HepG2 (cell line): ENCODE data around the gene PTPRE. TPM values are rescaled to one million over a fixed set of nuclear protein-coding genes. Genes with fewer than 3 reads are reported as not detected.

ENCODE experiments used
- ATAC-seq: fragments of 200-7000 bp; cut with Tn5 transposase; 3 replicates; pipeline ENCODE4 v1.9.1; 2020; ENCODE audit warnings: mild to moderate bottlenecking, moderate library complexity
- BruUV-seq: library from RNA; stranded (reverse); fragments of 400-500 nt; replicated peaks from 2 replicates; lab custom pipeline; 2021; lab: Mats Ljungman, UMichigan
- CTCF ChIA-PET: fragments of 300-600 bp; formaldehyde crosslinking; extraction: SDS; loops from one replicate; lab custom pipeline; 2021; ENCODE audit warnings: low total read pairs, inconsistent platforms, low intra/inter-chr PET ratio; lab: Yijun Ruan, JAX
- POLR2A ChIA-PET: fragments of 350-600 bp; sonication (Branson Sonifier 250); formaldehyde crosslinking; loops from one replicate; lab custom pipeline; 2020; ENCODE audit warnings: antibody characterized with exemption, inconsistent platforms; lab: Yijun Ruan, JAX
- DNase-seq: peaks from one replicate; pipeline ENCODE4 v3.0.0-alpha.2; 2015; ENCODE audit warnings: low spot score
- FAIRE-seq: peaks from 3 replicates; lab custom pipeline; 2011; peaks lifted over from hg19 to GRCh38; lab: Jason Lieb, UNC
- H2AFZ ChIP-seq: one replicate; pipeline ENCODE4 v1.6.1; 2011; ENCODE audit warnings: low read length, inconsistent platforms
- H3K27ac ChIP-seq: fragments of 300-600 bp; 3 replicates; pipeline ENCODE4 v1.8.0; 2011; ENCODE audit warnings: mixed run types, mild to moderate bottlenecking, mixed read lengths, low read length, inconsistent platforms; ENCODE audit not compliant: insufficient read depth; ENCODE audit errors: extremely low read length
- H3K27me3 ChIP-seq, 2 experiments: fragments of 200-600 bp in 1 of 2; 2 replicates in 1 of 2; 3 replicates in 1 of 2; pipeline versions ENCODE4 v1.6.0 to v1.8.0; 2011; ENCODE audit warnings: low read length in 2 of 2, mild to moderate bottlenecking in 2 of 2, moderate library complexity in 2 of 2, inconsistent platforms in 1 of 2; ENCODE audit not compliant: insufficient read depth in 2 of 2, control insufficient read depth in 1 of 2
- H3K36me3 ChIP-seq, 2 experiments: fragments of 200-600 bp in 1 of 2; replicated peaks in 1 of 2; 2 replicates in 1 of 2; 3 replicates in 1 of 2; pipeline versions ENCODE4 v1.5.1 to v1.8.0; 2011; ENCODE audit warnings: low read length in 2 of 2, inconsistent platforms in 1 of 2; ENCODE audit not compliant: insufficient read depth in 2 of 2, control insufficient read depth in 1 of 2
- H3K4me1 ChIP-seq: 2 replicates; pipeline ENCODE4 v1.5.1; 2012; ENCODE audit warnings: low read length, inconsistent platforms; ENCODE audit not compliant: insufficient read depth
- H3K4me2 ChIP-seq: 2 replicates; pipeline ENCODE4 v1.6.0; 2011; ENCODE audit warnings: low read depth, low read length, inconsistent platforms
- H3K4me3 ChIP-seq, 3 experiments: fragments of 200-600 bp in 1 of 3; sonication (generic), shearing (Covaris generic) in 1 of 3; replicated peaks in 1 of 3; 2 replicates each; pipeline ENCODE4 v1.5.1; 2011 to 2016; ENCODE audit warnings: low read length in 3 of 3, inconsistent platforms in 2 of 3, low read depth in 2 of 3, mild to moderate bottlenecking in 2 of 3, control low read depth in 1 of 3, mixed read lengths in 1 of 3; ENCODE audit not compliant: insufficient read depth in 1 of 3
- H3K79me2 ChIP-seq: one replicate; pipeline ENCODE4 v1.6.1; 2011; ENCODE audit warnings: low read length, inconsistent platforms; ENCODE audit not compliant: insufficient read depth
- H3K9ac ChIP-seq: 2 replicates; pipeline ENCODE4 v1.6.0; 2011; ENCODE audit warnings: mild to moderate bottlenecking, low read depth, low read length, inconsistent platforms; ENCODE audit not compliant: insufficient read depth
- H3K9me3 ChIP-seq: 2 replicates; pipeline ENCODE4 v1.5.1; 2012; ENCODE audit warnings: mild to moderate bottlenecking, low read length
- H4K20me1 ChIP-seq: 2 replicates; pipeline ENCODE4 v1.6.0; 2011; ENCODE audit warnings: inconsistent platforms, mild to moderate bottlenecking, low read length, moderate library complexity; ENCODE audit not compliant: insufficient read depth
- ATF3 ChIP-seq: sonication (generic); formaldehyde crosslinking; IDR thresholded peaks from 2 replicates; pipeline ENCODE4 v1.4.0; 2020; ENCODE audit warnings: missing genetic modification reagents
- CEBPB ChIP-seq: IDR thresholded peaks from 2 replicates; pipeline ENCODE4 v1.6.1; 2011; ENCODE audit warnings: low read depth, low read length, improper control_type of control experiment, borderline replicate concordance
- FOXM1 ChIP-seq: sonication (generic); formaldehyde crosslinking; IDR thresholded peaks from 2 replicates; pipeline ENCODE4 v1.5.0; 2020; ENCODE audit warnings: missing genetic modification reagents
- NCOA2 ChIP-seq: sonication (generic); formaldehyde crosslinking; IDR thresholded peaks from 2 replicates; pipeline ENCODE4 v1.8.0; 2022; ENCODE audit warnings: inconsistent platforms
- SOX5 ChIP-seq: IDR thresholded peaks from 2 replicates; pipeline ENCODE4 v1.6.1; 2016; ENCODE audit warnings: borderline replicate concordance
- SRSF1 ChIP-seq: fragments of 200-400 bp; formaldehyde crosslinking; optimal IDR thresholded peaks from 2 replicates; pipeline ENCODE3; 2017; ENCODE audit warnings: mild to moderate bottlenecking, low read depth, low read length, moderate library complexity
- ZEB1 ChIP-seq: IDR thresholded peaks from 2 replicates; pipeline ENCODE4 v1.6.1; 2012; ENCODE audit warnings: mild to moderate bottlenecking, low read depth, inconsistent platforms; ENCODE audit not compliant: insufficient replicate concordance
- ZNF253 ChIP-seq: sonication (generic); formaldehyde crosslinking; IDR thresholded peaks from 2 replicates; pipeline ENCODE4 v1.8.0; 2022; ENCODE audit warnings: mild to moderate bottlenecking, missing genetic modification reagents, borderline replicate concordance
- ZNF264 ChIP-seq: sonication (generic); formaldehyde crosslinking; IDR thresholded peaks from 2 replicates; pipeline ENCODE4 v1.4.0; 2020; ENCODE audit warnings: missing genetic modification reagents
- ZNF773 ChIP-seq: sonication (generic); formaldehyde crosslinking; IDR thresholded peaks from 2 replicates; pipeline ENCODE4 v1.4.0; 2020; ENCODE audit warnings: missing genetic modification reagents, borderline replicate concordance
- WGBS: methylation state at CpG from one replicate; pipeline ENCODE4 v1.1.6; 2017; ENCODE audit warnings: low lambda C conversion rate; 5-methylcytosine and 5-hydroxymethylcytosine counted together
- in situ Hi-C: cut with HindIII; loops from 2 replicates; pipeline ENCODE4 v1.10.0; 2017; ENCODE audit warnings: low pct_unique_long_range_greater_than_20kb; ENCODE audit not compliant: extremely low pct_ligation_motif_present
- intact Hi-C: fragments of 100-400 bp; cut with micrococcal nuclease; formaldehyde crosslinking; loops from one replicate; pipeline ENCODE4 v1.10.0; 2022; ENCODE audit not compliant: unreplicated experiment
- polyA plus RNA-seq, 8 experiments: library from polyadenylated mRNA; depleted of rRNA in 3 of 8; stranded (reverse) in 7 of 8; unstranded in 1 of 8; fragments of >200 nt; fragmentation: Illumina TruSeq in 4 of 8; extraction: Trizol in 4 of 8; gene quantifications; 2 replicates each; pipeline versions ENCODE4 v1.2.1 to v1.2.3, GENCODE V29; 2011 to 2016; ENCODE audit warnings: low read depth in 4 of 8, missing spikeins in 1 of 8, mixed read lengths in 1 of 8; ENCODE audit not compliant: insufficient read depth in 1 of 8
- total RNA-seq, 5 experiments: library from RNA; depleted of rRNA; stranded (reverse); fragments of >200 nt; fragmentation: Illumina TruSeq; extraction: Trizol; gene quantifications; 2 replicates each; pipeline ENCODE4 v1.2.3, GENCODE V29; 2016; ENCODE audit warnings: low read depth in 1 of 5
- TF ChIP-seq, protein P1 (sequence below): IDR thresholded peaks from 2 replicates; pipeline ENCODE4 v1.6.1; 2016; ENCODE audit warnings: missing compliant biosample characterization, missing genetic modification reagents, borderline replicate concordance
- TF ChIP-seq, protein P2 (sequence below): conservative IDR thresholded peaks from 2 replicates; pipeline ENCODE4 v1.6.1; 2018; ENCODE audit warnings: missing genetic modification reagents

The PTPRE gene
- total and polyA plus RNA-seq, 2 of the 13 experiments (the other 11 are each of a cell fraction or from before 2014, with no cell fraction given), result 0.01 to 0.02 TPM

- in situ Hi-C loops (no loop called here), intact Hi-C loops (no loop called here)
- Histone ChIP-seq H3K36me3 (peaks cover 5 to 47% of the 10 kb centered on the region in 2 experiments), H3K4me1 (peaks cover 26% of the 10 kb centered on the region), H4K20me1 (no peaks in the 10 kb centered on the region), H2AFZ (no peak overlapping the region), H3K9me3 (no peaks in the 10 kb centered on the region), H3K27ac (no peak overlapping the region), H3K27me3 (no peaks in the 10 kb centered on the region), H3K4me3 (no peak overlapping the region), H3K79me2 (peaks cover 47% of the 10 kb centered on the region), H3K9ac (no peak overlapping the region), H3K4me2 (no peak overlapping the region)
- CTCF ChIA-PET, result no interaction called here
- POLR2A ChIA-PET, result no interaction called here
- DNase-seq (no peak), ATAC-seq (no peak)
- BruUV-seq, result no TSS peak
- TF ChIP-seq FOXM1 (CRISPR knock-in tag), result no peak
- TF ChIP-seq SRSF1, result no peak
- no peak for TF ChIP-seq ATF3 (CRISPR knock-in tag)
- no peak for TF ChIP-seq ZEB1
- TF ChIP-seq, protein P1, sequence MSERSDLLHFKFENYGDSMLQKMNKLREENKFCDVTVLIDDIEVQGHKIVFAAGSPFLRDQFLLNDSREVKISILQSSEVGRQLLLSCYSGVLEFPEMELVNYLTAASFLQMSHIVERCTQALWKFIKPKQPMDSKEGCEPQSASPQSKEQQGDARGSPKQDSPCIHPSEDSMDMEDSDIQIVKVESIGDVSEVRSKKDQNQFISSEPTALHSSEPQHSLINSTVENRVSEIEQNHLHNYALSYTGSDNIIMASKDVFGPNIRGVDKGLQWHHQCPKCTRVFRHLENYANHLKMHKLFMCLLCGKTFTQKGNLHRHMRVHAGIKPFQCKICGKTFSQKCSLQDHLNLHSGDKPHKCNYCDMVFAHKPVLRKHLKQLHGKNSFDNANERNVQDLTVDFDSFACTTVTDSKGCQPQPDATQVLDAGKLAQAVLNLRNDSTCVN (CRISPR knock-in tag), result no peak
- TF ChIP-seq NCOA2 (CRISPR knock-in tag), result no peak
- TF ChIP-seq ZNF253 (CRISPR knock-in tag), result no peak
- no peak for TF ChIP-seq ZNF773 (CRISPR knock-in tag)
- TF ChIP-seq, protein P2, sequence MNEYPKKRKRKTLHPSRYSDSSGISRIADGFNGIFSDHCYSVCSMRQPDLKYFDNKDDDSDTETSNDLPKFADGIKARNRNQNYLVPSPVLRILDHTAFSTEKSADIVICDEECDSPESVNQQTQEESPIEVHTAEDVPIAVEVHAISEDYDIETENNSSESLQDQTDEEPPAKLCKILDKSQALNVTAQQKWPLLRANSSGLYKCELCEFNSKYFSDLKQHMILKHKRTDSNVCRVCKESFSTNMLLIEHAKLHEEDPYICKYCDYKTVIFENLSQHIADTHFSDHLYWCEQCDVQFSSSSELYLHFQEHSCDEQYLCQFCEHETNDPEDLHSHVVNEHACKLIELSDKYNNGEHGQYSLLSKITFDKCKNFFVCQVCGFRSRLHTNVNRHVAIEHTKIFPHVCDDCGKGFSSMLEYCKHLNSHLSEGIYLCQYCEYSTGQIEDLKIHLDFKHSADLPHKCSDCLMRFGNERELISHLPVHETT, result no peak
- no peak for TF ChIP-seq SOX5 (CRISPR knock-in tag)
- no peak for TF ChIP-seq ZNF264 (CRISPR knock-in tag)
- TF ChIP-seq CEBPB, result no peak
- TF ChIP-seq, all 625 proteins: peak for 0
- no peak for FAIRE-seq
- WGBS, result 97% methylated on average over 5 of the region's 5 CpGs
These were observed 215.0 kb downstream of the PTPRE start for GRCh38 chr10:128121750-128122412.
